GM20431 (cell line): ENCODE measurements around the gene RCL1.

Source experiments
- in situ Hi-C: fragments of 300-500 bp; cut with MseI, MboI; formaldehyde crosslinking; loops from one replicate; pipeline ENCODE4 v1.15.0; 2020; ENCODE audit warnings: low sequenced_read_pairs; ENCODE audit not compliant: unreplicated experiment

The RCL1 gene

DNA sequence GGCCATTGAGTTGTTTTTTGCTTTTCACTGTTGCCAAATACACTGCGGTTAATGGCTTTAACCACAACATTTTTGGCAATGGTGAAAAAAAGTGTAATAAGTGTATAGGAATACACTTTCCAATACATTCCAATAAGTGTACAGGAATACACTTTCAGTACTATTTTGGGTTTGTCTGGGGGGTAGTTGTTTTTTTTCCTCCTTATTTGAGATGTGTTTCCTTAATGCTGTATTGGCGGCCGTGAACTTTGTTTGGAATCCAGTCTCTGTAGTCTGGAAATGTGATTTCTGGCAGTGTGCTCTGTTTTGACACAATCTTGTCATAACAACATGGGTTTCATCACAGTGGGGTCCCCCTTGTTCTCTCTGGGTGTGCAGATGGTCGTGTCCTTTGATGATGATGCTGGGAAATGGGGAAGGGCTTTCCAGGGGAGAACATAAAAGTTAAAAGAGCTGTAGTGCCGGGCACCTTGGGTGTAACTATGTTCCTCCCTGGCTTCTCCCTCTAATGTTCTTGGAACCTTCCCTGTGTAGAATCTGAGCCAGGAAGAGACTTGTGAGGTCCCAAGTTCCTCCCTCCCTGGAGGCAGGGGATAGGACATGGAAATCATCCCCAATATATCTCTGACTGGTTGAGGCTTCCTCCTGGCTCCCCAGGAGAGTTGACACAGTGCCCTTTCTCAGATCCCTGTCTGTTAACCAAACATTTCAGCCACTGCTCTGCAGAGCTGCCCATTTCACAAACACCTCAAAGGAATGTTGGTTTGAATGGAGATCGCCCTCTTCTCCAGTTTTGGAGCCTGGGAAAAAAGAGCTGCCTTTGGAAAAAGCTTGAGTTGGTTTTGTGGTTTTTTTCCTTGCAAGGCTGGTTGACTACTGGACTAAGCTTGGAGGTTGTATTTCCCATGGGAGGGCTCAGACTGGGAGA, 44.8 kb downstream of the RCL1 start:
- in situ Hi-C loops = no loop called here

DNA sequence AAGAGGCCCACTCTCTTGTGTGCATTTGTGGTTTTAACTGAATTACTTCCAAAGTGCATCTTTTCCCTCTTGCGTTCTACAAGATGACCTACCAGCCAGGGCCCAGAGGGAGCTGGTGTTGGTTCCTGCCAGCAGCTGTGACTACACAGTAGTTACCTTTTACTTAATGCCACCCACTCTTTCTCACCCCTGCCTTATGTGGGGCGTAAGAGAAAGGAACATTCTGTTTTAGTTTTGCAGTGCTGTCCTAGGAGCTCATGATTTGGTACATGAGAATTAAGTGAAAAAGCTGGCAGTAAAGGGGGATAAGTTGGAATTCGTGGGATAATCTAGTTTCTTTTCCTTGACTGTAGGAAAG, 45.4 kb downstream of the RCL1 start:
- in situ Hi-C loops = no loop called here

DNA sequence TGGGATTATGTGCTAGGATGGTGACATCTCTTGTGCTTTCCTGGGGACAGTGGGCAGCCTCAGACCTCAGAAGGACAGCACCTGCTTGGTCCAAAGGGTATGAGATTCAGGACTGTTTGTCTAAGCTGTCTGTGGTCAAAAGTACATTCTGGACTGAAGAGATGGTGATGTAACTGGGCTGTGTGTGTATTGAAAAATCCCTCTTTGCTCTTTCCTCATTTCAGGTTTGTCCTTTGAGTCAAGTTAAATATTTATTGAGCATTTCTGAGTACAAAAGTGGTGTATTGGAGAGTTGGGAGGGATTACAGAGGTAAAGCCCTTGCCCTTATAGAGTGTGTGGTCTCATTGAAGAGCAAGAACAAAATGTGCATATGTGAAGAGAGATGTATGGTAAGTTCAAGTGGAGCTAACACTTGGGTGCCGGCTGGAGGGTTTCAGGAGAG, 46.7 kb downstream of the RCL1 start:
- in situ Hi-C loops = no loop called here

DNA sequence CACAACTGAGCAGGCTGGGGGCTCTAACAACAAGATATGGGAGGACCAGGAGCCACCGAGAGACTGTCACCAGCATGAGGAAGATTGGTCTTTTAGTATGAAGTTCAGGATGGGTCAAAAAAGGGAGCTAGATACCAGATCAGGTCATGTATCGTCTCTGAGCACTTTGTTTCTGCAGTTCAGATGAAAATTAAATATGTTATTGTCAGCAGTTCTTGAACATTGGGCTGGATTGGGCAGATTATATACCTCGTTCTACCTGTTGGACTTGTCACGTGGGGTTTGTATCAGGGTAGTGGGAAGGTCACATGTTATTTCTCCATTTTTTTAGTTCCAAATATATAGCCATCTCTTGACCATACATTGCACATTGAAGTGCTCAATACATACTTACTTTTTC, 47.3 kb downstream of the RCL1 start:
- in situ Hi-C loops = no loop called here

DNA sequence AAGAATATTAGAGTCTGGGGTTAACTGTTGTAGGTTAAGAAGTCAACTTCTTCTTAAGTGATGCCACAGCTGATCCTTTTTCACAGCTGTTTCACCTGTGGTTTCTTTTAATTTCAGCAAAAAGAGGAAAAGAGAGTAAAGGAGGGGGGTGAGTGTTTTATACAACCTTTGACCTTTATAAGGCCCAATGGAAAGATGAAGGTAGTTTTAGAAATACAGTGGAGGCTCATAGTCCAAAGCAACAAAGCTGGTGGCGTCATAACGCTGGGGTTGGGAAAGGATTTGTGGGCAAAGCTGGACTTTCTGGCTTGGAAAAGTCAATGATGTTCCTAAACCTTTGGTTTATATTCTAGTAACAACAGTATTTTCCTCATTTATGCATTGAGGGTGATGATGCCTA, 49.5 kb downstream of the RCL1 start:
- in situ Hi-C loops = no loop called here

DNA sequence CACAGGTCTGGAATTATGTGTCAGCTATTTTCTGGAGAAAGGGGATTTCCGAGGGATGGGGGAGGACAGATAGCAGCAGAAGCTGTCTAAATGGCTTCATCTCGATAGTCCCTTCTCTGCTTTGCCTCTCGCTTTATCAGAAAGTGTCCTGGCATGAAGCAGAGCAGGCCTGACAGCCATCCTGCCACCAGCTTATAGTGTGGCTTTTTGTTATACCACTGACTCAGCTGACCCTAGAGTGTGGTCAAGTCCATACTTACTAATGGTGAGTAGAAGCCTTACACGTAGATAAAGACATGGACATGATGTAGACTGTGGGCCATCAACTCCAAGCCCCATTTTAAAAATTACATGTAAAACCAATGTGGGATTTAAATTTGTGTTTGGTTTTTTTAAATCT, 50.0 kb downstream of the RCL1 start:
- in situ Hi-C loops = no loop called here

DNA sequence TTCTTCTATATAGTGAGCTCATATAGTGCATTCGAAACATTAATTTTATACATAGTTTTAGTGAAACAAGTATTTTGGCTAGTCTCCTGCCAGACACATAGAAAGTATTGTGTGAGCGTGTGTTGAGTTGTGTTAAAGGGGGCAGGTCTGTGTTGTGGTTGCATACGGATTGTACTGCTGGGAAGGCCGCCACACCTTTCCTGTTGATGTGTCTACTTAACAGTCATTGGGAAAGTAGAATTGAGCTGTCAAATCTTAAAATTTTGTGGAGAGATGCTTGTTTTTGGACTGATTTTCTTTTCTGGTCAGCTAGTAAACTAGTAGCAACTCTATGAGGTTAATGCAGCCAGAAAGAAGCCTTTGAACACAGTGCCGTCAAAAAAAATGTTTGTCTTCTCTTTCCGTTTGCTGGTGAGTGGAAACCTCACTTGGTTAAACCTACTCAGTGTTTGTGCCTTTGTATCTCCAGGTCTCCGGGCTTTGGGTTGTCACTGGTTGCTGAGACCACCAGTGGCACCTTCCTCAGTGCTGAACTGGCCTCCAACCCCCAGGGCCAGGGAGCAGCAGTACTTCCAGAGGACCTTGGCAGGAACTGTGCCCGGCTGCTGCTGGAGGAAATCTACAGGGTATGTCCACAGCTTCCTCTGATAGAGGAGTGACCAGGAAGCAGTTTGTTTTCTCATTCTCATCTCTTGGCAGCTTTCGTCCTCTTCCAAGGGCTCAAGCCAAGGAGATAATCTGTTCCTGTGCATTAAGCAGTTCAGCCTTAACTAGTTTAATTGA, 51.5 kb downstream of the RCL1 start:
- in situ Hi-C loops = no loop called here

DNA sequence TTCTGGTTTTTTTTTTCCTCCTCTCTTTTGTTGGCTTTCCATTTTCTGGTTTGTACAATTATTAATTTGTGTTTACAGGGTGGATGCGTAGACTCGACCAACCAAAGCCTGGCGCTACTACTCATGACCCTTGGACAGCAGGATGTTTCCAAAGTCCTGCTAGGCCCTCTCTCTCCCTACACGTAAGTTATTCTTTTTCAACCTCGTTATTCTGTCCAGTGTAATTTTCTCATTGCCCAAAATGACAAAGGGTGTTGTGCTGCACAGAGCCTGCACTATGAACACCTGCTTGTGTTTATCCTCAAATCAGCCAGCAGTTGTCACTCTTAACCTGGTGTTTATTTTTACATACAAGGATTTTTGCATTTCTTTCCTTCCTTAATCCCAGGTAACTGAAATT, 56.6 kb downstream of the RCL1 start:
- in situ Hi-C loops = no loop called here

DNA sequence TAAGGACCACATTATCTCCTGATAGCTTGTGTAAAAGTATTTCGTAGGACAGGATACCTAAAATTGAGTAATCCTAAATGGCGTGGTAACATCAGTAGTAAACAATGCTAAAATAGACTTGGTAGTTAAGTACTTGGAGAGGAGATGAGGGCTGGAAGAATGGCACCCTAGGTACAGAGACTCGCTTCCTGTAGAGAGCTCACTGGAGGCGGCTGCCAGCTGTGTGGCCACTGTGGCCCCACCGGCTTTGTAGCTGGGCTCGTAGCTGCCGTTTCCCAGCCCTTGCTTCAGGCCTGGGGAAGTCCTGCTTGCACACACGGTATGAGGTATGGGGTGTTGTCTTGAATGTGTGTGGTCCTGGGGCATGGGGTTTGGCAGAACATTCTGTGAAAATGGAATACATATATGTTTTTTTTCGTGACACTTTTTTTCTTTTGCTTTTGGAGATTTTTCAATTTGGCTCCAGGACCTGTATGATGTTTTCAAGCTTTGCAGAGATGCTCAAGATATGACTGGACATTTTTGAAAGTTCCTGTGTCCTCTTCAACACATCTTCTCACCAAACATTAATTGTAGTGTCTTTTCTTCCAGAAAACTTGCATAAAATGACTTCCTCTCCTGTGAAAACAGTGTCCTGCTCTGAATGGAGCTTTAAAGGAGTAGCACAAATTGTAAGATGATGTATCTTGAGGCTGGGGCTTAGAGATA, 58.0 kb downstream of the RCL1 start:
- in situ Hi-C loops = no loop called here

DNA sequence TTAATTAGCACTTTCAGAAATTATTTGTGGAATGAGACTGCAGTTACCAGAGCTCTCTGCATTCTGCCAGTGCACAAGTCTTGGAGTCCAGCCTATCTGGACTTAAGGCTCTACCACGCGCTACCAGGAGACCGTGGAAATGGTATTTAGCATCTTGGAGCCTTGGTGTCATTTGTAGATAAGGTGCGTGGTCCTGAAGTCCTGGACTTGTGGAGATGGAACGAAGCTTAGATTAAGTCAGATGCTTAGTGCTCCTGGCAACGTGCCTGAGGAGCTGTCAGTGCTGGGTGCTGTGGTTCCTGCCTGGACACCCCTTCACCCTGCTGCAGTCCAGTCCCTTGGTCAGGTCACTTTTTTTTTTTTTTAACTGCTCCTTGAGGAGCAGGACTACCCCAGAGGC, 59.7 kb downstream of the RCL1 start:
- in situ Hi-C loops = no loop called here

DNA sequence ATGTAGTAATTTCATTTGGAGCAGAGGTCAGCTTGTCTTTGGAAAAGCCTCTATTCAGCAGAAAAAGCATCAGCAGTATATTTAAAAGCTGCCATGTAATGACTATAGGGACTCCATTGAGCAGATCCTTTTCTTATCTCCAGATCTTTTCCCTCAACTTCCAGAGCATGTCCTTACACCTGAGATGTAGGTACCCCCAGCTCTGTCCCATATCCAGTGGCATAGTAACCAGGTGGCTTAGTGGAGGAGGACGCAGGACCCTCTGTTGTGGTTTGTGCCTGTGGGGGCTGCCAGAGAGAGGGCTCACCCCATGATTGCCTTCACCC, 61.5 kb downstream of the RCL1 start:
- in situ Hi-C loops = no loop called here

DNA sequence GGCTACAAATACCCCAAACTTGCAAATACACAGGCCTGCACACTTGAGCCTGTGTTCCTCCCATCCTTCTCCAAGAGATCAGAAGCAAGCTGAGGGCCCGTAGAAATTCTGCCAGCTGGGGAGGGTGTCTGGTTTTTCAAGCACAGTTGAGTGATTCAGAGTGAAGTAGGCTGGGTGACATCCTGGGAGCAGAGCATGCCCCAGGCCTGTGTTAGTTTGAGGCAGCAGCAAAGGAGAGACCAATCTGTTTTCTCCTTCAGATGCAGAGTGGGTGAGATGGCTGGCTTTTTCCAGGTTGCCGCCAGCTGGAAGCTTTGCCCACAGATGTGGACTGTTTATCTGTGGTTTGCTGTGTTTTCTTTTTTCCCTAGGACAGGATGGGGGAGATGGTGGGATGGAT, 63.1 kb downstream of the RCL1 start:
- in situ Hi-C loops = no loop called here

DNA sequence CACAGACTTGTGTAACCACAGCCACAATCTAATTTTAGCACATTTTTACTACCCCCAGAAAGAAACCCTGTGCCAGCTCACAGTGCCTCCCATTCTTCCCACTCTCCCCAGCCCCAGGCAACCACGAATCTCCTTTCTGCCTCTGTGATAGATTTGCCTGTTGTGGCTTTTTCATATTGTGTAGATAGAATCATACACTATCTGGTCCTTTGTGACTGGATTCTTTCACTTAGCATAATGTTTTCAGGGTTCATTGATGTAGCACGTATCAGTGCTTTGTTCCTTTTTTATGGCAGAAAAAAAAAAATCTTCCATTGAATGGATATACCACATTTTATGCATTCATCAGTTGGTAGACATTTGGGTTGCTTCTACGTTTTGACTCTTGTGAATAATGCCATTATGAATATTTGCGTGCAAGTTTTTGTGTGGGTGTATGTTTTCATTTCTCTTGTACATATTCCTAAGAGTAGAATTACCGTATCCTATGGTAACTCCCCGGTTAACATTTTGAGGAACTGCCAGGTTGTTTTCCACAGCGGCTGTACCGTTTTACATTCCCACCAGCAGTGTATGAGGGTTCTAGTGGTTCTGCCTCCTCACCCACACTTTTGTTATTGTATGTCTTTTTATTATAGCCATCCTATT, 64.5 kb downstream of the RCL1 start:
- in situ Hi-C loops = no loop called here

DNA sequence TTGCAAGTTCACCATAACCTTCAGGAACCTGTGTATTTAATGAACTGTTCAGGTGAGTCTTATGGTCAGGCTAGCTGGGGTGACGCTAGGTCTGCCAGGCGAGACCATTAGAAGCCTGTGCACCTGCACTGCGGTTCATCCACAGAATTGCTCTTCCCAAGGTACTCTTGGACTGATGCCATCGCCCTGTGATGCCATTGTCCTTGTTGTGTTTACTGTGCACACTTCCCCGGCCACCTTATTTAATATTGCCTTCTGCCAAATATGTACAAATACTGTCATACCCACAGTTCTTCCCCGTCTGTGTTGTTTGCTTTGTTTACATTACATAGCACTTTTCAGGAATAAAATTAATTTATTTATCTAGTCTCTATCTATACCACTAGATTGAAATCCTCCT, 66.3 kb downstream of the RCL1 start:
- in situ Hi-C loops = no loop called here

DNA sequence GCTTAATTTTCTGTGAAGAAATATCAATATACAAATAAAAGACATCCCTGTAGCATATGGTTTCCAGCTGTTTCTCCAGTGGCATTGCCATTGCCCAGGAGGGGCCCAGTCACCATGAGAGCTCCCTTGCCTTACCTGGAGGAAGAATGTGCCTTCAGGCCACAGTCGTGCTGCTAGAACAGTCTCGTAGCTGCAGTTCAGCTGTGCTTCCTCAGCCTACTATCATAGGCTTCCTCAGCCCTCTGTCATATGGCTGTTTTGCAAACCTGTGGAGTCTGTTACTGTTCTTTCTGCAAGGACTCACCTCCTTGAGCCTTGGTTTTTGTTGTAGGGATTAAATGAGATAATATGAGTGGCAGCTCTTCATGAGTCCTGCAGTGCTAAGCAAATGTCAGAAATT, 67.6 kb downstream of the RCL1 start:
- in situ Hi-C loops = no loop called here

DNA sequence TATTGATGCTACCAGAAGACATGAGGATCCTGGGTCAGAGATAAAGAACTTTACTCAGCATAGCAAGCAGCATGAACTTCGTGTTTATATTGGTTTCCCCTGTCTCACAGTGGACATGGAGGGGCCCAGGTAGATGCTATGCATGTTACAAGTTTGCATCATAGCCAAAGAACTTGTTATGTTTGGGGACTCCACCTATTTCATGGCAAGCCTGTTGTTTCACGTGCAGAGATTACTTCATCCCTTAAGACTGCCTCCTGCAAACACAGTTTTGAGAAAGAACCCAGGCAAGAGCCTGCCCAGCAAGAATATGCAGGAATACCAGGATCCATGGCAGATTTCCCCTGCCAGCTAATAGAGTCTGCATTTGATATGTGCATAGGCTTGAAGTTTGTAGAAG, 68.4 kb downstream of the RCL1 start:
- in situ Hi-C loops = no loop called here

DNA sequence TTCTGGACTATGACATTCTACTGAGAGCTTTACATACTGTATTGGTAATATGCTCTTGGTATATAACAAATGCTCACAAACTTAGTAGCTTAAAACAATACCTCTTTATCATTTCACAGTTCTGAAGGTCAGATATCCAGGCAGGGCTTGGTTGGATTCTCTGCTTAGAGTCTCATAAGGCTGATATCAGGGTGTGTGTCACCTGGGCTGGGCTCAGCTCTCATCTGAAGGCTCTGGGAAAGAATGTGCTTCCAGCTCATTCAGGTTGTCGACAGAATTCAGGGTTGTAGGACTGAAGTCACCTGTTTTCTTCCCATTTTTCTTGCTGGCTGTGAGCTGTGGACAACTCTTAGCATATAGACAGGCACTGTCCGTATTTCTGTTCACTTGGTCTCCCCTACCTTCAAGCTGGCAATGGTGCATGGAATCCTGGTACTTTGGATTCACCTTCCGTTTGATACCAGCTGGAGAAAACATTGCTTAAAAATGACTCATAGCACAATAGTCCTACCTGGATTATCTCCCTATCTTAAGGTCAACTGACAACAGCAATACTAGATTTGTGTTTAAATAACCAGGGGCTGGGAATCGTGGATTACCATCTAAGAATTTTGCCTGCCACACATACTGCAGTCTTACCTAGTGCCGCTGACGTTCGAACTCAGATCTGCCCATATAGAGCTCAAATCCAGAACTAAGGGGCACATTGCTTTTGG, 69.2 kb downstream of the RCL1 start:
- in situ Hi-C loops = no loop called here

DNA sequence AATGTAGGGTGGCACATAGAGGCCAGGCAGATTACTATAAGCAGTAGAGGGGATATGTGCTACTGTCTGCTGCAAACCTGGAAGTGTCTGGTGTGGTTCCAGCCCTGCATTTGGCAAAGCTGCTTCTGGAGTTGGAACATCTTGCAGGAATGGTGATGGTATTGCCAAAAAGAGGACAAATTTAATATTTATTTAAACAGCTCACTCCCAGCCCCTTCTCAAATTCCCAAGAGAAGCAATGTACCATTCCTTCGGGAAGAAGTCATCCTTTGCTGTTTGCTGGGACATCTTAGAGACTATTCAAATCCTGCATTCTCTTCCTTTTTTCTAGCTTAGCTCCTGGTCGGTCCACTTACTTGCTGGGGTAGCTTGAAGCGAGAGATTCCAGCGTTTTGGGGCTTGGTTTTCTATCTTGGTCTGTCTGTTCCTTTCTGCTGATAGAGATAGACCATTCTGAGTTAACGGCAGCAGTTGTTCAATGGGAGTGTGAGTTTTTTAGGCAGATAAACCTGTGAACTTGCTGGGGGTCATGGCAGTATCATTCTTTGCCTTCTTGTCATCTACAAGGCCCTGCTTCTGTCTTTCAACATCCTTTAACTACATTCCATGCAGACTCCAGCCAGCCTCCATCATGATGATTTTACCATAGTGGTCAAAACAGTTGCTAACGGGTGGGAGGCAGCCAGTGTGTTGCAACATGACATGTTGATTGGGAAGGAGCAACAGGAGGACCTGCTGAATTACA, 69.9 kb downstream of the RCL1 start:
- in situ Hi-C loops = no loop called here

DNA sequence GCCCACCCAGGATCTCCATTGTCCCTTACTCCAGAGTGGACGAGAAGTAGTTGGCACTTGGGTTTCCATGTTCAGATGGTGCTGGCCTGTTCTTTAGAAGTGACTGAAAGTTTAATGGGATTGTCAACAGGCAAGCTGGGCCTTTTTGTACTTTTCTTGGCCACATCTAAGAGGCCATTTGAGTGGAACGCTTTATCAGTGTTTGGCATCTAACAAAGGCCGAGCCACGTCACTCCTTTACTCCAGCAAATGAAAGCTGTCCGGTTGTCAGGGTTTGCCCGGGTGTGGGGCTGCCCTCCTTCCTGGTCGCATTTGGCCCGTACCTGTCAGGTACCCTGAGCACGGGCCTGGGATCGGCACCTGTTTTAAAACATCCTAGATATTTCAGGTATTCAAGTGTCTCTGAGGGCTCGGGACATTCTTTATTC, 71.5 kb downstream of the RCL1 start:
- in situ Hi-C loops = no loop called here
